GM12891 (cell line): Measurements from ENCODE around the gene CD99.

Source experiments
- POLR2A ChIP-seq: IDR thresholded peaks from 2 replicates; pipeline ENCODE4 v1.6.1; 2011; ENCODE audit warnings: low read depth, low read length, control low read depth
- POLR2AphosphoS5 ChIP-seq: IDR thresholded peaks from 2 replicates; pipeline ENCODE4 v1.6.1; 2011; ENCODE audit warnings: low read depth, low read length, control low read depth
- POU2F2 ChIP-seq: IDR thresholded peaks from 2 replicates; pipeline ENCODE4 v1.6.1; 2011; ENCODE audit warnings: low read depth, mild to moderate bottlenecking, control low read depth, low read length, moderate library complexity

- TF ChIP-seq POLR2A = no peak
- no peak for TF ChIP-seq POLR2AphosphoS5
- no peak for TF ChIP-seq POU2F2
Observed at GRCh38 chrX:2682565-2683177, 8.4 kb upstream of the CD99 start.
